Mammary epithelial cell (primary cell): ENCODE measurements around the gene BIRC2.

Experiments used
- EZH2 ChIP-seq: IDR thresholded peaks from 2 replicates; pipeline ENCODE4 v1.6.1; 2012; ENCODE audit warnings: low read length, inconsistent platforms, borderline replicate concordance
- TF ChIP-seq, protein P1 (sequence below), 2 donors: IDR thresholded peaks in 1 of 2; conservative IDR thresholded peaks in 1 of 2; 2 replicates each; pipeline ENCODE4 v1.5.1; 2011 to 2012; ENCODE audit warnings: inconsistent platforms in 2 of 2, low read length in 2 of 2, mild to moderate bottlenecking in 2 of 2, control low read depth in 1 of 2, low read depth in 1 of 2; ENCODE audit not compliant: insufficient read depth in 1 of 2; ENCODE audit errors: extremely low read depth in 1 of 2

DNA sequence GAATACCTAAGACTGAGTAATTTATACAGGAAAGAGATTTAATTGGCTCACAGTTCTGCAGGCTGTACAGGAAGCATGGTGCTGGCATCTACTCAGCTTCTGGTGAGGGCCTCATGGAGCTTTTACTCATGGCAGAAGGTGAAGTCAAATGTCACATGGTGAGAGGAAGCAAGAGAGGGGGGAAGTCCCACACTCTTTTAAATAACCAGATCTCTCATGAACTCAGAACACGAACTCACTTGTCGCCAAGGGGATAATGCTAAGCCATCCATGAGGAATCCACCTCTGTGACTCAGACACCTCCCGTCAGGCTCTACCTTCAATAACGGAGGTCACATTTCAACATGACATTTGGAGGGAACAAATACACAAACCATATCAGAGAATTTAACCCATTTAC, 42.2 kb downstream of the BIRC2 start:
- TF ChIP-seq, protein P1, sequence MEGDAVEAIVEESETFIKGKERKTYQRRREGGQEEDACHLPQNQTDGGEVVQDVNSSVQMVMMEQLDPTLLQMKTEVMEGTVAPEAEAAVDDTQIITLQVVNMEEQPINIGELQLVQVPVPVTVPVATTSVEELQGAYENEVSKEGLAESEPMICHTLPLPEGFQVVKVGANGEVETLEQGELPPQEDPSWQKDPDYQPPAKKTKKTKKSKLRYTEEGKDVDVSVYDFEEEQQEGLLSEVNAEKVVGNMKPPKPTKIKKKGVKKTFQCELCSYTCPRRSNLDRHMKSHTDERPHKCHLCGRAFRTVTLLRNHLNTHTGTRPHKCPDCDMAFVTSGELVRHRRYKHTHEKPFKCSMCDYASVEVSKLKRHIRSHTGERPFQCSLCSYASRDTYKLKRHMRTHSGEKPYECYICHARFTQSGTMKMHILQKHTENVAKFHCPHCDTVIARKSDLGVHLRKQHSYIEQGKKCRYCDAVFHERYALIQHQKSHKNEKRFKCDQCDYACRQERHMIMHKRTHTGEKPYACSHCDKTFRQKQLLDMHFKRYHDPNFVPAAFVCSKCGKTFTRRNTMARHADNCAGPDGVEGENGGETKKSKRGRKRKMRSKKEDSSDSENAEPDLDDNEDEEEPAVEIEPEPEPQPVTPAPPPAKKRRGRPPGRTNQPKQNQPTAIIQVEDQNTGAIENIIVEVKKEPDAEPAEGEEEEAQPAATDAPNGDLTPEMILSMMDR (conservative IDR thresholded peaks at IDR 0.05 in 1 of 2, IDR thresholded peaks at IDR 0.05 in 1 of 2; ENCODE audit: extremely low read depth in 1 of 2, insufficient read depth in 1 of 2, low read depth in 1 of 2, low read length in 2 of 2), result no peak
- TF ChIP-seq EZH2, result no peak
